PC-3 (cell line): Measurements from ENCODE around the gene AP1AR.

Experiments
- EZH2 ChIP-seq: fragments of 300-600 bp; sonication (generic); IDR thresholded peaks from one replicate; pipeline ENCODE4 v1.6.1; 2017; ENCODE audit warnings: antibody characterized with exemption, mild to moderate bottlenecking, low read length; ENCODE audit not compliant: unreplicated experiment
- EZH2phosphoT487 ChIP-seq: fragments of 300-600 bp; sonication (generic); IDR thresholded peaks from 2 replicates; pipeline ENCODE4 v1.6.1; 2018; ENCODE audit warnings: mild to moderate bottlenecking, antibody characterized with exemption, low read length, borderline replicate concordance
- TF ChIP-seq, protein P1 (sequence below): fragments of 300-600 bp; sonication (generic); conservative IDR thresholded peaks from 2 replicates; pipeline ENCODE4 v1.5.1; 2017; ENCODE audit warnings: antibody characterized with exemption, low read depth, mild to moderate bottlenecking, low read length

DNA sequence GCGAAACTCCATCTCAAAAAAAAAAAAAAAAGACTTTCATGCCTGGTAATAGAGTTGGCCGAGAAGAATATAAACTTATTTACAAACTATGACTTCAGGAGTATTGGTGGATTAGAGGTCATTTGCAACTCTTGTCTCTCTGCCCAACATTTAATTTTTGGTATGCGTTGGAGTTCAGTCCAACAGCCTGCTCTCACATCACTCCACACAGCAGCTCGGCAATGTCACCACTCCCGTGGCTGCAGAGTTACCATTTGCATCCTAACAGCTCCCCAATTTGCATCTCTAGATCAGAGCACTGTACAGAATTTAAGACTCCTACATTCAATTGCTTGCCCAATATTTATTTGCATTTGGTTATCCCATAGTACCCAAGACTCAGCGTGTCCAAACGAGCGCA is 40.9 kb upstream of the AP1AR start:
- TF ChIP-seq EZH2: no peak
- TF ChIP-seq, protein P1, sequence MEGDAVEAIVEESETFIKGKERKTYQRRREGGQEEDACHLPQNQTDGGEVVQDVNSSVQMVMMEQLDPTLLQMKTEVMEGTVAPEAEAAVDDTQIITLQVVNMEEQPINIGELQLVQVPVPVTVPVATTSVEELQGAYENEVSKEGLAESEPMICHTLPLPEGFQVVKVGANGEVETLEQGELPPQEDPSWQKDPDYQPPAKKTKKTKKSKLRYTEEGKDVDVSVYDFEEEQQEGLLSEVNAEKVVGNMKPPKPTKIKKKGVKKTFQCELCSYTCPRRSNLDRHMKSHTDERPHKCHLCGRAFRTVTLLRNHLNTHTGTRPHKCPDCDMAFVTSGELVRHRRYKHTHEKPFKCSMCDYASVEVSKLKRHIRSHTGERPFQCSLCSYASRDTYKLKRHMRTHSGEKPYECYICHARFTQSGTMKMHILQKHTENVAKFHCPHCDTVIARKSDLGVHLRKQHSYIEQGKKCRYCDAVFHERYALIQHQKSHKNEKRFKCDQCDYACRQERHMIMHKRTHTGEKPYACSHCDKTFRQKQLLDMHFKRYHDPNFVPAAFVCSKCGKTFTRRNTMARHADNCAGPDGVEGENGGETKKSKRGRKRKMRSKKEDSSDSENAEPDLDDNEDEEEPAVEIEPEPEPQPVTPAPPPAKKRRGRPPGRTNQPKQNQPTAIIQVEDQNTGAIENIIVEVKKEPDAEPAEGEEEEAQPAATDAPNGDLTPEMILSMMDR: no peak
- TF ChIP-seq EZH2phosphoT487: no peak
